Calu3 (cell line): ENCODE results near the gene PRKCI. TPM values are rescaled to one million over a fixed set of nuclear protein-coding genes. Genes with fewer than 3 reads are reported as not detected.

Experiments used
- BruUV-seq: library from RNA; stranded (reverse); fragments of 400-500 nt; replicated peaks from 2 replicates; lab custom pipeline; 2021; lab: Mats Ljungman, UMichigan
- CTCF ChIA-PET: fragments of 300-600 bp; sonication (Branson Sonifier 250); formaldehyde crosslinking; loops from one replicate; lab custom pipeline; 2022; ENCODE audit warnings: antibody characterized with exemption; lab: Charles Lee
- DNase-seq: peaks from one replicate; pipeline ENCODE4 v3.0.0; 2022
- H3K27ac Mint-ChIP-seq: one replicate; pipeline ENCODE4 v1.8.0; 2022; ENCODE audit warnings: mixed read lengths; ENCODE audit not compliant: unreplicated experiment
- H3K27me3 Mint-ChIP-seq: one replicate; pipeline ENCODE4 v1.8.0; 2022; ENCODE audit warnings: mixed read lengths; ENCODE audit not compliant: unreplicated experiment
- H3K36me3 Mint-ChIP-seq: one replicate; pipeline ENCODE4 v1.8.0; 2022; ENCODE audit warnings: mild to moderate bottlenecking, moderate library complexity, mixed read lengths; ENCODE audit not compliant: insufficient read depth, unreplicated experiment
- H3K4me1 Mint-ChIP-seq: one replicate; pipeline ENCODE4 v1.8.0; 2022; ENCODE audit warnings: mild to moderate bottlenecking, low read depth, mixed read lengths; ENCODE audit not compliant: unreplicated experiment
- H3K4me3 Mint-ChIP-seq: one replicate; pipeline ENCODE4 v1.8.0; 2022; ENCODE audit warnings: mild to moderate bottlenecking, low read depth, moderate library complexity, mixed read lengths; ENCODE audit not compliant: unreplicated experiment
- H3K9me3 Mint-ChIP-seq: one replicate; pipeline ENCODE4 v1.8.0; 2022; ENCODE audit warnings: low read depth, mixed read lengths; ENCODE audit not compliant: unreplicated experiment
- CTCF ChIP-seq: fragments of 200-600 bp; IDR thresholded peaks from one replicate; pipeline ENCODE4 v1.8.0; 2022; ENCODE audit warnings: antibody characterized with exemption; ENCODE audit not compliant: unreplicated experiment
- intact Hi-C: fragments of 100-400 bp; cut with micrococcal nuclease; formaldehyde crosslinking; loops from one replicate; pipeline ENCODE4 v1.10.0; 2022; ENCODE audit not compliant: unreplicated experiment
- total RNA-seq: library from RNA; stranded (reverse); gene quantifications from 2 replicates; pipeline ENCODE4 v1.2.3, GENCODE V29; 2022

The PRKCI gene
- total RNA-seq, 1 experiment from 2014 or later: 79.5 TPM

GRCh38 chr3:170240142-170240541 is 17.9 kb downstream of the PRKCI start:
- CTCF ChIA-PET: interaction anchor here (0.7 kb wide), 2 partner anchors 17 to 61 kb away, joined by 3 read pairs; no protein-coding TSS in a partner anchor
- Mint-ChIP-seq H3K9me3 (no peaks in the 10 kb centered on the region), H3K36me3 (peaks cover 22% of the 10 kb centered on the region), H3K4me1 (peaks cover 45% of the 10 kb centered on the region), H3K4me3 (no peak overlapping the region), H3K27ac (no peak overlapping the region), H3K27me3 (no peaks in the 10 kb centered on the region)
- no TSS peak for BruUV-seq
- no peak for TF ChIP-seq CTCF
- no peak for DNase-seq
- intact Hi-C loops: no loop called here

DNA sequence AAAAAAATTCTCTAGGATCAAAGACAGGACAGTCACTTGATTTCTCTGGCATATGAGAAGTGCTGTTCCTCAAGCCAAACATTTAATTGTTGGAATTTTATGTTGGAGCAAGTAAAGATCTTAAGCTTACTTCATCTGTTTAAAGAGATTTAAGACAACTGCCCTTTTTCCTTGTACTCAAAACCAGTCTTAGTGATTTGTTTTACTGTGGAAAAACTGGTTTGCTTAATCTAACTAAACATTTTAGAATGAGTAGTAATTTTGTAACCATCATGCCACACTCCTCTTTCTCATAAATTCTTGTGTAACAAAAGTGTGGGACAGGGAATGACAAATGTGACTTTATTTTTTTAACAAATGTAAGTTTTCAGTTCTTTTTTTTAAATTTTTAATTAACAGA is 18.4 kb downstream of the PRKCI start:
- intact Hi-C loops: no loop called here
- no peaks in the 10 kb centered on the region for H3K9me3 Mint-ChIP-seq
- CTCF ChIA-PET: interaction anchor here (0.7 kb wide), 1 partner anchor 61 kb away, joined by 3 read pairs; no protein-coding TSS in a partner anchor
- H3K4me3 Mint-ChIP-seq: no peak overlapping the region
- H3K27me3 Mint-ChIP-seq: no peaks in the 10 kb centered on the region
- peaks cover 17% of the 10 kb centered on the region for H3K36me3 Mint-ChIP-seq
- no peak for DNase-seq
- H3K27ac Mint-ChIP-seq: no peak overlapping the region
- no TSS peak for BruUV-seq
- peaks cover 50% of the 10 kb centered on the region for H3K4me1 Mint-ChIP-seq
- TF ChIP-seq CTCF: no peak

GRCh38 chr3:170244576-170244975 is 22.4 kb downstream of the PRKCI start:
- no TSS peak for BruUV-seq
- H3K27ac Mint-ChIP-seq: peak overlapping the region; percentile 53
- H3K36me3 Mint-ChIP-seq: peaks cover 17% of the 10 kb centered on the region
- no peaks in the 10 kb centered on the region for H3K9me3 Mint-ChIP-seq
- H3K4me1 Mint-ChIP-seq: peaks cover 49% of the 10 kb centered on the region
- no peak overlapping the region for H3K4me3 Mint-ChIP-seq
- TF ChIP-seq CTCF: no peak
- DNase-seq: peak; percentile 69
- H3K27me3 Mint-ChIP-seq: no peaks in the 10 kb centered on the region
- CTCF ChIA-PET: interaction anchor here (0.7 to 1.2 kb wide), 3 partner anchors 11 to 17 kb away, joined by 3 to 5 read pairs (median 3); no protein-coding TSS in a partner anchor
- intact Hi-C loops: no loop called here

DNA sequence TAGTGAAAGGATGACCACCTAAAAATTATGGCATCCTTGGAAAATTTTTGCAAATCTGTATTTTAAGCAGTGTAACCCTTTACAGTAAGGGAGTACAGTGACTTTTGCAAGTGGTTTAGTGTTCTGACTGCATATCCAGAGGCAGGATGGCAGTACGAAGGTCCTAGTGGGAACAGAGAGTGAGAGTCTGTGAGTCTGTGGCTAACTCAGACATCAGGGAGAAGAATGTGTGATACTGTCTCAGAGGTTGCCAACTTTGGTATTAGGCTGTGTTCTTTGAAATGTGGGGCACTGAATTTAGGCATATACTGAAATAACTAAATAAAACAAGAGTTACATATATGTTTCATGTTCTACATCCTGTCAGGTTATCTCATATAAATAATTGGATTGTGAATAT is 25.7 kb downstream of the PRKCI start:
- no peak for DNase-seq
- intact Hi-C loops: no loop called here
- BruUV-seq: no TSS peak
- peaks cover 30% of the 10 kb centered on the region for H3K4me1 Mint-ChIP-seq
- H3K4me3 Mint-ChIP-seq: no peak overlapping the region
- TF ChIP-seq CTCF: no peak
- CTCF ChIA-PET: no interaction called here
- H3K27ac Mint-ChIP-seq: no peak overlapping the region
- H3K27me3 Mint-ChIP-seq: no peaks in the 10 kb centered on the region
- H3K9me3 Mint-ChIP-seq: no peaks in the 10 kb centered on the region
- peaks cover 36% of the 10 kb centered on the region for H3K36me3 Mint-ChIP-seq
